Measurements from ENCODE around the gene CD2AP. TPM values are rescaled to one million over a fixed set of nuclear protein-coding genes. Genes with fewer than 3 reads are reported as not detected.

Gene CD2AP
- total and polyA plus RNA-seq, 2 of the 8 experiments (the other 6 are each of a cell fraction or from before 2014, with no cell fraction given) = 8.6 to 75.6 TPM

GRCh38 chr6:47579040-47579439 lies 101.5 kb downstream of the CD2AP start:
- Histone ChIP-seq H3K27ac (ENCODE audit: low read depth, low read length) (no peak overlapping the region), H4K8ac (ENCODE audit: extremely low read depth, insufficient read depth, low read length) (no peak overlapping the region), H2AK5ac (ENCODE audit: low read depth, low read length) (no peak overlapping the region), H2BK120ac (replicated peaks; ENCODE audit: low read depth, low read length) (no peak overlapping the region), H3K27me3 (replicated peaks in 1 of 4; ENCODE audit: control insufficient read depth in 3 of 4, extremely low read depth in 1 of 4, insufficient read depth in 3 of 4, low read length in 3 of 4) (no peaks in the 10 kb centered on the region), H2BK5ac (ENCODE audit: low read depth, low read length) (no peak overlapping the region), H3K4me1 (replicated peaks in 1 of 4; ENCODE audit: control insufficient read depth in 3 of 4, insufficient read depth in 4 of 4, low read length in 3 of 4) (no peaks in the 10 kb centered on the region), H3K23me2 (ENCODE audit: low read depth, low read length) (no peaks in the 10 kb centered on the region), H4K91ac (replicated peaks; ENCODE audit: insufficient read length, low read length) (no peak overlapping the region), H2BK12ac (ENCODE audit: low read depth, low read length) (no peak overlapping the region), H3K14ac (ENCODE audit: insufficient read length) (no peak overlapping the region), H3K56ac (replicated peaks; ENCODE audit: insufficient read length, low read depth, low read length) (no peak overlapping the region), H3K79me1 (ENCODE audit: low read depth, low read length) (no peaks in the 10 kb centered on the region), H4K5ac (ENCODE audit: insufficient read length, low read depth, low read length) (no peak overlapping the region), H3K36me3 (ENCODE audit: control insufficient read depth in 2 of 4, insufficient read depth in 4 of 4, low read length in 3 of 4) (peaks cover 2 to 73% (median 19%) of the 10 kb centered on the region in 4 experiments; a peak in 7 of 8 replicates), H3K9ac (replicated peaks in 1 of 4; ENCODE audit: extremely low read depth in 1 of 4, low read depth in 3 of 4, low read length in 3 of 4) (no peak overlapping the region), H3K9me3 (ENCODE audit: insufficient read depth in 2 of 2, low read depth in 1 of 2, low read length in 1 of 2) (no peaks in the 10 kb centered on the region), H3K4me2 (ENCODE audit: insufficient read depth in 1 of 2, low read depth in 2 of 2, low read length in 2 of 2) (no peak overlapping the region), H3K79me2 (ENCODE audit: control insufficient read depth in 1 of 2, insufficient read depth in 2 of 2, low read length in 2 of 2) (peaks cover 0 to 2% of the 10 kb centered on the region in 2 experiments; a peak in 1 of 4 replicates), H4K20me1 (replicated peaks in 1 of 2; ENCODE audit: control insufficient read depth in 1 of 2, insufficient read depth in 2 of 2, low read length in 2 of 2) (no peaks in the 10 kb centered on the region), H3K4ac (replicated peaks; ENCODE audit: insufficient read length, low read depth, low read length) (no peak overlapping the region), H2AFZ (ENCODE audit: low read length) (no peak overlapping the region), H3K23ac (ENCODE audit: insufficient read length) (no peak overlapping the region), H2BK20ac (ENCODE audit: low read length) (no peak overlapping the region), H3K4me3 (ENCODE audit: extremely low read depth in 1 of 4, insufficient read depth in 2 of 4, low read depth in 3 of 4, low read length in 4 of 4) (no peak overlapping the region), H3K18ac (ENCODE audit: extremely low read depth, low read length) (no peak overlapping the region), H2BK15ac (ENCODE audit: low read length) (no peak overlapping the region)
- WGBS, 2 experiments (ENCODE audit: extremely low coverage in 1 of 2, insufficient coverage in 1 of 2, insufficient read length in 1 of 2, insufficient replicate concordance in 2 of 2, low coverage in 1 of 2, low lambda C conversion rate in 2 of 2, missing lambda C conversion rate in 1 of 2) = 92% methylated on average over 4 of the region's 4 CpGs; no CpG with 5 or more reads in 1 of the 2 experiments
- POLR2A ChIA-PET (ENCODE audit: partially characterized antibody) = interaction anchor here (1.1 kb wide), 1 partner anchor 9 kb away, joined by 3 read pairs; no protein-coding TSS in a partner anchor
- FAIRE-seq (no peak), DNase-seq (ENCODE audit: low read depth in 1 of 2, low spot score in 2 of 2) (no peak)
- CTCF ChIA-PET (ENCODE audit: partially characterized antibody) = interaction anchor here (1.0 kb wide), 1 partner anchor 56 kb away, joined by 3 read pairs; no protein-coding TSS in a partner anchor
- TF ChIP-seq TAF7 (optimal IDR thresholded peaks at IDR 0.05; ENCODE audit: borderline replicate concordance, low read depth, low read length) (no peak), BACH1 (IDR thresholded peaks at IDR 0.05; ENCODE audit: low read length) (no peak), SUZ12 (IDR thresholded peaks at IDR 0.05; ENCODE audit: low read length) (no peak), RAD21 (IDR thresholded peaks at IDR 0.05 in 1 of 2, conservative IDR thresholded peaks at IDR 0.05 in 1 of 2; ENCODE audit: low read depth in 2 of 2, low read length in 2 of 2) (no peak), MAFK (IDR thresholded peaks at IDR 0.05; ENCODE audit: low read depth, low read length) (no peak), KDM4A (IDR thresholded peaks at IDR 0.05; ENCODE audit: low read depth, low read length, severe bottlenecking) (no peak), ATF2 (IDR thresholded peaks at IDR 0.05; ENCODE audit: low read length) (no peak), MAX (IDR thresholded peaks at IDR 0.05) (no peak), BCL11A (IDR thresholded peaks at IDR 0.05; ENCODE audit: low read depth in 2 of 2, low read length in 2 of 2) (no peak), CHD1 (IDR thresholded peaks at IDR 0.05; ENCODE audit: low read depth, low read length) (no peak), KDM1A (IDR thresholded peaks at IDR 0.05; ENCODE audit: borderline replicate concordance, low read length) (no peak), SAP30 (IDR thresholded peaks at IDR 0.05; ENCODE audit: insufficient read depth, insufficient replicate concordance, low read length) (no peak)
